Activated CD8-positive, alpha-beta memory T cell treated with anti-CD3 and anti-CD28 coated beads, Interleukin-2, amount 50 U/mL, for 24 hours (primary cell): ENCODE results near the gene TEAD2.

Experiments used
- DNase-seq: peaks from one replicate; pipeline ENCODE4 v3.0.0-alpha.2; 2020; ENCODE audit errors: extremely low read depth

TEAD2 gene

DNA sequence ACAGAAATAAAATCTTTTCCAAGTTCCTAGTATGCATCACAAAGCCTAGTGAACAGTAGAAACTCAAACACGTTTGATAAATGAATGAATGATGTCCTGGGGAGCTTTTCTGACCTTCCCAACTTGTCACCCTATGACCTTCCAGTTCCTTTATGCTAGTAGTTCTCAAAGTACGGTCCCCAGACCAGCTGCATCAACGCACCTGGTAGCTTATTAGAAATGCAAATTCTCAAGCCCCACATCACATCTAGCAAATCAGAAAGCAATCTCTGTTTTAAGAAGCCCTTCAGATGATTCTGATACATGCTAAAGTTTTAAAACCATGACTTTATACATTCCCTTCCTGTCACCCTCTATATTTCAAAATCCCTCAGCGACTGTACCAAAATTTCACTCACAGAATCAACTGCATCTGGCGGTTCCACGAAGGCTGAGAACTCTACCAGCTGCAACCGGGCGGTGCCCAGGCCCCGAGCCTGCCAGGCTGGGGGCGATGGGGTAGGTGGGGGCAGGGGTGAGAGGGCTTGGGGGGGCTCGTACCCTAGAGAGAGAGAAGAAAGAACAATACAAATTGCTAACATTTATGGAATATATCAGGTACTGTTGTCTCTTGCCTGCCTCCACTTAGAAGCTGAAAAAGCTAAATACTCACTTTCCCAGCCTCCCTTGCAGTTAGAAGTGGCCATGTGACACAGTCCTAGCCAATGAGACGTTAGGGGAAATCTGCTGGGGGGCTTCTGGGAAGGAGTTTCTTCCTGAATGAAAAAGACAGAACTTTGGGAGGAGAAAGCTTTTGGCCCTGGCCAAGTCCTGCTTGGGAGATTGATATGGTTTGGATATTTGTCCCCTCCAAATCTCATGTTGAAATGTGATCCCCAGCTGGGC lies 13.7 kb downstream of the TEAD2 start:
- DNase-seq, result no peak

DNA sequence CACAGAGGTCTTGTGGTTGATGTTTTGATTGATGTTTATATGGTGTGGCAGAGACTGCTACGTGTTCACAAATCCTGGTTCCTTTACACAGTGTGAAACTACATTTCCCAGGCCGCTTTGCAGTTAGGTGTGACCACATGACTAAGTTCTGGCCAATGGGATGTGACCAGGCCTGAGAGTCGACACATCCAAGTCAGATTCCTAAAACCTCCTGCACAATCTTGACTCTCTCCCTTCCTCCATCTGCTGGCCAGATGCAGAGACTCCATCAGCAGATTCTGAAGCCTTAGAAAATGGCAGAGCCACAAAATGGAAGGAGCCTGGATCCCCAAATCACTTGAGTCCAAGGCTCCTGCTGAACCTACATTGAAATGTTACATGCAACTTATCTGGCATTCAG lies 14.4 kb downstream of the TEAD2 start:
- no peak for DNase-seq

DNA sequence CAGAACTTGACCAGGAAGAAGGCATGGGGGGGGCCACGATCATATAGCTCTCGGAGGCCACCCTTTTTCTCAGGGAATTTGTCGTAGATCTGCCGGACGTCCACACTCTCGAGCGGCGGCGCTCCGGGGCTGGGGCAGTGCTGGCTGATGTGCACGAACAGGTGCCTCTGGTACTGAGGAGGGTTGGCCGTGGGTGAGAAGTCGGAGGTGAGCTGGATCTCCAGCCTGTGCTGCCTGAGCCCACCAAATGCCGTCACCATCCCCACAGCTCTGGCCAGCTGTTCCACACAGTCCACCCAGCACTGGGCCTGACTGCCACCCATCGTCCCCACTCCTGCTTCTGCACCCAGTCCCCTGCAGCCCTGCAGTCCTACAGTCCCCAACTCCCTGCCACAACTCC lies 15.0 kb downstream of the TEAD2 start:
- DNase-seq, result no peak

DNA sequence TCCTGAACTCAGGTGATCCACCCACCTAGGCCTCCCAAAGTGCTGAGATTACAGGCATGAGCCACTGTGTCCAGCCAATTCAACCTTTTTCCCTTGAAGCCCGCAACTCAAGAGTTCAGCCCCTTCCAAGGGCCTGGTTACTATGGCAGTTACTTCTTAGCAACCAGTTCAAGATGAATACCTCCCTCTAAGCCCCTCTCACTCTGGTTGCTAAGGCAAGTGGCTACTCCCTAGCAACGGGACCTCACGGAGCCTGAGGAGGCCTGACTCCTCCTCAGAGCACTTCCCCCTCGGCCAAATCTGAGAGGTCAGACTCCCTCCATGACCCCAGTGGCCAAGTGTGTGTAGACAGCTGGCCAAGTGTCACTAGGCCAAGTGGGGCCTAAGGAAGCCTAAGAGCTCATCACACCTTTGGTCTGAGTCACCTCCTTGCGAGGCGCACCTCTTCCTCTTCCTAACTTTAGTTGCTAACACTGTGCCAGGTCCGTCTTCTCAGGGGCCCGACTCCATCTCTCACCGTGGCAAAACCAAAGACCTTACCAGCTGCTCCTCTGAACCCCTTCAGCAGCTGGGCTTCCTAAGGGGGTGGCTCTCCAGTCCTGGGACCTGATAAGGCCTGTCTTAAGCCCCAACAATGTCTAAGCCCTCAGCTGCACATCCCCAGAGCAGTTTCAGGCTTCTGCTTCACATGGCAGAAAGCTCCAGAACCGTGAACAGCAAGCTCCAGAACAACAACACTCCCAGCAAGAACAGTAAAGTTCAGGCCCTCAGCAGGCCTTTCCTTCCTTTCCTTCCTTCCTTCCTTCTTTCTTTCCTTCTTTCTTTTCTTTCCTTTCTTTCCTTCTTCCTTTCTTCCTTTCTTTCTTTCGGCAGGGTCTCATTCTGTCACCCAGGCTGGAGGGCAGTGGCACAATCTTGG lies 17.5 kb downstream of the TEAD2 start:
- no peak for DNase-seq

DNA sequence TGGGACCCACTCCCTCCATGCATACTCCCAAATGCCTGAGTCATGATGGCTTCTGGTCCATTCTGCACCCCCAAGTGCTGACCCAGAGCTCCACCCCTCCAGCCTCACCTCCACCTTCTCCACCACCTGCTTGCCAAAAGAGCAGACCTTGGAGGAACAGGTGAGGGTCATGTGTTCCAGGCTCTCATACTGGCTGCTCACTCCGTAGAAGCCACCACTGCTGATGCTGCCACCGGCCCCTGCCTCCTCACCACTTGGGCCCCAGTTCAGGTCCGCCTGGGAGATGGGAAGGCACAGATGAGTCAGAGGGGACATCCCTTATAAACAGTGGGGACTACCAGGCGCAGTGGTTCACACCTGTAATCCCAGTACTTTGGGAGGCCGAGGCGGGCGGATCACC lies 19.1 kb downstream of the TEAD2 start:
- no peak for DNase-seq

DNA sequence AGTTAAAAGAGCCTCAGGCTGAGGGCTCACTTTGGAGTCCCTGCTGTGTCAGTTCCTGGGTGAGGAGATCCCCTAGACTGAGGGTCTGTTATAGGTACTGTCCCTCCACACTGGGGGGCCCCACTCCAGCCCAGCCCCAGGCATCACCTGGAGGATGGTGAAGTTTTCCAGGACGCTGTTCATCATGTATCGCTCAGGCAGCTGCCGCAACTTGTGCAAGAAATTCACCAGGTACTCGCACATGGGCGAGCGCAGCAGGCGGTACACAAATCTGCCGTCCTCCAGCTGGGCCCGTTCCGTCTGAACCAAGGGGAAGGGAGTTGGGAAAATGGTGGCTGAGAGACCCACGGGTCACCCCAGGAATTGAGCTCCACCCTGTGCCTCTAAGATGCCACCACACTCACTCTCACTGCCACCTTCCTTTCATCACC lies 19.9 kb downstream of the TEAD2 start:
- no peak for DNase-seq

DNA sequence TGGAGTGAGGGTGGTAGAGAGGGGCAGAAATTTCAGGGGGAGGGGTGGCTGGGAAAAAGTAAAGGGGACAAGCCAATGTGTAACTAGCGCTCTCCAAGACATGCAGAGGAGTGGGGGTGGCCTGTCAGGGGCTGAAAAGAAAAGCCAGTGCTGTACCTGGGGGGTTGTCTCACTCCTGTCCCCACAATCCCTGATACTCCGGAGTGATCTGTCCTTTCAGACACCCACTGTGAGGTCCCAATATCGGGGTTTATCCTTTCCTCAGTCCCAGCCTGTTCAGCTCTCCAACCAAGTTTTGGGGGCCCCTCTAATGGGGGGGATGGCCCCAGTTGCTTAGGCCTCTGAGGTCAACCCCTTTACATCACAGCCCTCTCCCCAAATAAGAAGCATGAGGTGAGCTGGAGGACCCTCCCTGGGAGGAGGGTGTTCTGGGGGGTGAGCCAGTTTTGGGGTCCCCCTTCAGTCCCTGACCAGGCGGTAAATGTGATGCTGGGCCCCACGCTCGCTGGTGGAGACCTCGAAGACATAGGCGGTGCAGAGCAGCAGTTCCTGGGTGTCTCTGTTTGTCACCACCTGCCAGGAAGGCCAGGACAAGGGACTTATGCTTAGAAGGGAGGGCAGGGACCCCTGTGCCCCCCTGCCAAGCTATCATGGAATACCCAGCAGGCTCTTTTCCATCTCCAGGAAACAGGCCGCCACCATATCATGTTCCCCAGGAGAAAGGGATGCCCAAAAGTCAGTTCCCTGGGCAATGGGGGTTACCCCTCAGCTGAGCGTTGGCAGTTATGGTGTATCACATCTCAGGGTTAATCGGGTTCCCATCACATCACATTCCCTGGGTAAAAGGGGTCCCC lies 21.1 kb downstream of the TEAD2 start:
- DNase-seq, result no peak

DNA sequence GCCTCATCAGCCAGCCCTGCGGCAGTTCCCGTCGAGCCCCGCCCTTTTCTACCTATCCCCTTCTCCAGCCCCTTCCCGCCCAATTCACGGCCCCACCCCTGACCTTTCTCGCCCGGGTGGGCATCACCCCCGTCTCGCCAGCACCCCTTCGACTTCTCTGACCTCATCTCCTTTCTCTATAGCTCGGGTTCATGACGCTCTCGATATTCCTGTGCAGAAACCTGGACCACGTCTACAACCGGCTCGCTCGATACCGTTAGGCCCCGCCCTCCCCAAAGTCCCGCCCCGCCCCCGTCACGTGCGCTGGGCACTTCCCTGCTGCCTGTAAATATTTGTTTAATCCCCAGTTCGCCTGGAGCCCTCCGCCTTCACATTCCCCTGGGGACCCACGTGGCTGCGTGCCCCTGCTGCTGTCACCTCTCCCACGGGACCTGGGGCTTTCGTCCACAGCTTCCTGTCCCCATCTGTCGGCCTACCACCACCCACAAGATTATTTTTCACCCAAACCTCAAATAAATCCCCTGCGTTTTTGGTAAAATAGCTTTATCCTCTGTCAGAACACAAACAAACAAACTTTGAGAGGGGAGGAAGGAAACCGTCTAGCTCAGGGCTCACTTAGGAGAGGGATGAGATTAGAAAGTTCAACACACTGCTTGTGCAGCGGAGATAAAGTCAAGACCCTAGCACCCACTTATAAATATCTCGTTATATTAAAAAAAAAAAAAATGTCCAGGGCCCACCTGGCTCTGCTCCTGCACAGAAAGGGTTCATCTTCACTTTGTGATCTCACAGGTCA lies 21.9 kb downstream of the TEAD2 start:
- no peak for DNase-seq

DNA sequence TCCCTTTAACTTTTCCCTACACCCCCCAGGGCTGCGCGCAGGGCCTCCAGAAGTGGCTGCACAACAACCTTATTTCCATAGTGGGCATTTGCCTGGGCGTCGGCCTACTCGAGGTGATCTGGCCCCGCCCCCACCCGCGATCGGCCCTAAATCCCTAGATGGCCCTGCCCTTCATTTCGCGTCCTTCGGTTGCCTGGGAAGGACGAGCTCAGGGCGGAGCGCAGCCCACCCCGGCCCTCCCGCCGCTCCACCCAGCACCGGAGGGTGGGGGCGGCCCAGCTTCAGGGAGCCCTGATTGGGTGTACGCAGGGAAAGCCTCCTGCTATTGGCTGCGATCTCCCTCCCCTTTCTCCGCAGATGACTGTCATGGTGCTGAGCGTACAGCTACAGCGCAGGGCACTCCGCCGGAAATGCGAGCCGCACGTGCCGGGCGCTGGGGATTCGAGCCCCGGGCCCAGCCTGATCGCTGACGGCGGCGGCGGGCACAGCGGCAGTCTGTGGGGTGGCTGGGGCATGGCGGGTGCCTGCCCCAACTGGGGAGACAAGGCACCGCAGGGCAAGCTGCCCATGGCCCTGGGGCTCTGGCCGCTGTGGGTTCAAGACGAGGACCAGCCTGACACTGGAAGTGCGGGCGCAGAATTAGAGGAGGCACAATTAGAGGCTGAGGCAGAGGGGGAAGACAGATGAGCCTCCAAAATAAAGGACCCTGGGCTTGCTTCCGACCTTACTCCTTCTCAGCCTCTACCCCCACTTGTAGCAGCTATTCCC lies 22.7 kb downstream of the TEAD2 start:
- DNase-seq, result no peak

DNA sequence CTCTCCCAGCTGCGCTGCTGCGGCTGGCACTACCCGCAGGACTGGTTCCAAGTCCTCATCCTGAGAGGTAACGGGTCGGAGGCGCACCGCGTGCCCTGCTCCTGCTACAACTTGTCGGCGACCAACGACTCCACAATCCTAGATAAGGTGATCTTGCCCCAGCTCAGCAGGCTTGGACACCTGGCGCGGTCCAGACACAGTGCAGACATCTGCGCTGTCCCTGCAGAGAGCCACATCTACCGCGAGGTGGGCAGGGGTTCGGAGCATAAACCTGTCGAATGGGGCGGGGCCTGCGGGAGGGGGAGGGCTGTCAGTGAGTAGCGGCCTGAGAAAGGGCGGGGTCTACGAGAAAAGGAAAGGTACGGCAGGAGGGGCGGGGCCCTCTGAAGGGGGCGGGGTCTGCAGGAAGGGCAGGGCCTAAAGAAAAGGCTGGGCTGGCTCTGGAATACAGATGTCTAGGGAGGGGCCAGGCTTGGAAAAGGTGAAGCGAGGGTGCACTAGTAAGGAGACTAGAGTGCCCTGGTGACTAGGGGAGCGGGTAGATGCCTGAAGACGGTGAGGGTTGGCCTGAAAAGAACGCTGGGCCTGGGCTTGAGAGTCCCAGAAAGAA lies 23.4 kb downstream of the TEAD2 start:
- DNase-seq, result no peak

DNA sequence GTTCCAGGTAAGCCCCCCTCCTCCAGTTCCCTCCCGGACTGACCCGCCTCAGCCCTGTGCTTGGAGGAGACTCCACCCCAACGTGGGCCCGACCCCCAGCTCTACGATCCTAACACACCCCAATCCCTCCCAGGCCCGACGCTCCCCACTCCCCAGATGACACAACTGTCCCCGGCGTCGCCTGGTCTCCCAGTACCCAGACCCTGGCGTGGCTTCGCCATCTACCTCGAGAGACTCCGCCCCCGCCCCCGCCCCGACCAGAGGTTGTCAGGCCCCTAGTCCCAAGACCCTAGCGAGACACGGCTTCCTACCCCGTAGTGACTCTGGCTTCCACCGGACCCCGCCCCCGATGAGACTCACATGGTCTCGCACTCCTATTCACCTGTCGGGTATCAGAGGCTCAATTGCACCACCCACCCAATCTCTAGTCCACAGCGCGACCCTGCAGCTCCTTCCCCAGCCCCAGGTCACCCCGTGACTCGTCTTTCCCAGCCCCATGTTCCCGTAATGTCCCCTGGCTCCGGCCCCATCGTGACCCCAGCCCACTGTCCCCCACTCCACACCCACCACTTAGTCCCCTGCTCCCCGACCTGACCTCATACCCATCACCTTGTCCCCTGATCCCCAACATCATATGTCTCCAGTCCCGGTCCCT lies 24.1 kb downstream of the TEAD2 start:
- DNase-seq, result no peak

DNA sequence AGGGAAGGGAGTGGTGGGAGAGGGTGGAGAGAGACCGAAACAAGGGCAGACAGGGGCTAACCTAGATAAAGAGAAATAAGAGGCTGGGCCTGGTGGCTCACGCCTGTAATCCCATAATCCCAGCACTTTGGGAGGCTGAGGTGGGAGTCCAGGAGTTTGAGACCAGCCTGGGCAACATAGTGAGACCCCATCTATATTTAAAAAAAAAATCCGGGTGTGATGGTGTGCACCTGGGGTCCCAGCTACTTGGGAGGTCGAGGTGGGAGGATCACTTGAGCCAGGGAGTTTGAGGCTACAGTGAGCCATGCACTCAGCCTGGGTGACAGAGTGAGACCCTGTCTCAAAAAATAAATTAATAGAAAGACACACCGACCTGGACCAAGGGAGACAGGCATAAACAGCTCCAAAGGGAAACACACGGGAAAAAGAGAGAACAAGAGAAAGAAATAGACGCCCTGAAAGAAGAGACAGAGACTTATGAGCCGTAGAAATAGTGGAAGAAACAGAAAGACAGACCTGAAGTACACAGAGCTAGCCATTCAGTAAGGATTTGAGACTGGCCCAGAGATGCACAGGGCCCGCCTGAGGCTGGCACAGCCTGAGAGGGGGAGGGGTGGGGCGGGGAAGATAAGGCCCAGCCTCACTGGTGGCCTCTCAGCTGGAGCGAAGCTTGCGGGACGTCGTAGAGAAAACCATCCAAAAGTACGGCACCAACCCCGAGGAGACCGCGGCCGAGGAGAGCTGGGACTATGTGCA lies 24.8 kb downstream of the TEAD2 start:
- DNase-seq, result no peak

DNA sequence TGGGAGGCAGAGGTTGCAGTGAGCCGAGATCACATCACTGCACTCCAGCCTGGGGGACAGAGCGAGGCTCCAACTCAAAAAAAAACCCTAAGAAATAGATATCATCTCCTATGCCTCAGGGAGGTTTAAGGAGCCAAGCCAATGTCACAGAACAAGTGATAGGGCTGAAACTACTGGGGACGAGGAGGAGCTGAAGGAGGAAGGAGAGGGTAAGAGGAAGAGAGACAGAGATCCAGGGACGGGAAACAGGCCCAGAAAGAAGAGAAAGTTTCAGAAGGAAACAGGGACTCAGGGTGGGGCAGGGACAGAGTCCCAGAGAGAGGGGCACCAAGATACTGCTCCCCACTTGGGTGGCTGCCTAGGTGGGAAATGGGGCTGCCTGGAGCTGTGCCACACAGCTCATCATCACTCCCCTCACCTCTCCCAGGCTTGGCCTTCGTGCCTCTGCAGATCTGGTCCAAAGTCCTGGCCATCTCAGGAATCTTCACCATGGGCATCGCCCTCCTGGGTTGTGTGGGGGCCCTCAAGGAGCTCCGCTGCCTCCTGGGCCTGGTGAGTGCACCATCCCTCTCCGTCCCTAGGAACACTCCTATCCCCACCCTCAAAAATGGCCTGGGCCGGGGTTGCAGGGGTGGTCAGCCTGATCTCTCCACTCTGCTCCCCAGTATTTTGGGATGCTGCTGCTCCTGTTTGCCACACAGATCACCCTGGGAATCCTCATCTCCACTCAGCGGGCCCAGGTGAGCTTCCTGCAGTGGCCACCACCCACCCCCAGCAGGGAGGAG lies 25.5 kb downstream of the TEAD2 start:
- DNase-seq, result no peak

DNA sequence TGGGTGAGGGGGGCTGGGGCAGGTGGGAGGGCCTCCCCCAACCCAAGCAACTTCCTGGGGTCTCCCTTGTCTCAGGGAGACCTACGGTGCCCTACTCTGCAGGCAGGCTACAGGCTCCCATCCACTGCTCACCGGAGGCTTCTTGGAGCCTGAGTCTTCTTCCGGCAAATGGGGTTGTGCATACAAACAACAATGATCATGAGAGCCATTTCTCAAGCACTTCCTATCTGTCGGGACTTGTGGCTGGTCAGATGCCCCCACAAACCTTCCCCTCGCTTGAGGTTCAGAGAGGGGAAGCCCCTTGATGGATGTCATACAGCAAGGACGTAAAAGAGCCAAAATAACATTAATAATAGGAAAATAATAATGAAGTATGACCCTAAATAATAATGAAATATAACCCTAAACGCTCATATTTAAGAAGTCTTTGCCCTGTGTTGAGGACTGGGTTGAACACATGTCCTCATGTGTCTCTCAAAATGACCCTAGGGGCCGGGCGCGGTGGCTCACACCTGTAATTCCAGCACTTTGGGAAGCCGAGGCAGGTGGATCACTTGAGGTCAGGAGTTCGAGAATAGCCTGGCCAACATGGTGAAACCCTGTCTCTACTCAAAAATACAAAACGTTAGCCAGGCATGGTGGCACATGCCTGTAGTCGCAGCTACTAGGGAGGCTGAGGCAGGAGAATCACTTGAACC lies 26.3 kb downstream of the TEAD2 start:
- DNase-seq, result no peak

DNA sequence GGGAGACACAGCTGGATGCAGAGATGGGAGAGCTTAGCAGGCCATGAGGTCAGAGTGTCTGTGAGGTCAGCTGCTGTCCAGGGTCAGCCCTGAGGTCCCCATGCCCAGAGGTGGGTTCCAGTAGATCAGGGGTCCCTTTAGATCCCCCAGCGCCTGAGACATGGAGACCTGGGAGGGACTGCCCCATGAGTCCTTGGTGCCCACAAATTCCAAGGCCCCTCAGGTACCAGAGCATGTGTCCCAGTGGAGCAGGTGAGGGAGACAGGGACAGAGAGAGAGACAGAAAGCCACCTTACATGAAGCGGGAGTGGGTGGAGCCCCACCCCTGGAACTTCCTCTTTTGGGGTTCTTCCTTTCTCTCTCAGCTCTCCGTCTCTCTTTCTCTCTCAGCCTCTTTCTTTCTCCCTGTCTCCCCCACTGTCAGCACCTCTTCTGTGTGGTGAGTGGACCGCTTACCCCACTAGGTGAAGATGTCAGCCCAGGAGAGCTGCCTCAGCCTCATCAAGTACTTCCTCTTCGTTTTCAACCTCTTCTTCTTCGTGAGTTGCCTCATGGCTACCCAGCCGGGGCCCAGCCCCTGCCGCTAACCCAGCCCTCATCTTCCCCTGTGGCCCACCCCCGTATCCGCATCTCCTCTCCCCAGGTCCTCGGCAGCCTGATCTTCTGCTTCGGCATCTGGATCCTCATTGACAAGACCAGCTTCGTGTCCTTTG lies 27.0 kb downstream of the TEAD2 start, which contains the start of gene CD37:
Gene CD37 (plus strand): TSS at position 336 of the 713 bp plus-strand sequence. CDS start 135 bp downstream, at position 471.
- DNase-seq, result no peak

DNA sequence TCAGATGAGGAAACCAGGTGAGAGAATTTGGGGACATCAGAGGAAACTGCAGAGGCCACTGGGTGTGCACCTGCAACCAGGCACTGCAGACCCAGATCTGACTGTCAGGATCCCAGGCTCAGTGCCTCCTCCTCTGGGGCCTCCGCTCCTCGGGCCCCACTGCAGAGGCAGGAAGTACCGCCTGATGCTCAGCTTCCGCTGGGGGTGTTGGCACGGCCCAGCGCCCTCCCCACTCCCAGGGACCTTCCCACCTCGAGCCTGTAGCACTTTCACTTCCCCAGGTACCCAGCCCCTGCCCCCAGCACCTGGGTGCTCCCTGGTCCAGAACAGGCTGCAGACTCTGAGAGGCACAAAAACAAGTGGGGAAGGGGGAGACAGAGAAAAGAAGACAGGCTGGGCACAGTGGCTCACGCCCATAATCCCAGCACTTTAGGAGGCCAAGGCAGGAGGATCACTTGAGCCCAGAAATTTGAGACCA lies 28.4 kb downstream of the TEAD2 start:
- DNase-seq, result no peak
